Thoracic aorta (tissue), 2 donors: Measurements from ENCODE around the gene CARMIL1. TPM values are rescaled to one million over a fixed set of nuclear protein-coding genes. Genes with fewer than 3 reads are reported as not detected.

ENCODE experiments used
- ATAC-seq: fragments of 150-250 bp; one replicate; pipeline ENCODE4 v1.8.0; 2017; ENCODE audit warnings: low read depth; ENCODE audit not compliant: insufficient number of reproducible peaks, low FRiP score
- DNase-seq: peaks from one replicate; pipeline ENCODE4 v3.0.0-alpha.2; 2020; ENCODE audit warnings: low spot score
- H3K27ac ChIP-seq, 2 donors: fragments of 200-600 bp; sonication (generic); 1 replicate in 1 of 2; 2 replicates in 1 of 2; pipeline ENCODE4 v1.5.1; 2016; ENCODE audit warnings: mild to moderate bottlenecking in 2 of 2, moderate library complexity in 2 of 2
- H3K27me3 ChIP-seq: fragments of 200-600 bp; sonication (generic); replicated peaks from 2 replicates; pipeline ENCODE4 v1.6.0; 2016; ENCODE audit warnings: mild to moderate bottlenecking; ENCODE audit not compliant: insufficient read depth
- H3K36me3 ChIP-seq: fragments of 200-600 bp; sonication (generic); one replicate; pipeline ENCODE4 v1.5.1; 2016
- H3K4me1 ChIP-seq, 2 donors: fragments of 200-600 bp; sonication (generic); 1 replicate in 1 of 2; 2 replicates in 1 of 2; pipeline versions ENCODE4 v1.5.1 to v1.6.0; 2016; ENCODE audit warnings: low read depth in 2 of 2, mild to moderate bottlenecking in 1 of 2; ENCODE audit not compliant: control insufficient read depth in 1 of 2
- H3K4me3 ChIP-seq: fragments of 200-600 bp; sonication (generic); 2 replicates; pipeline ENCODE4 v1.5.1; 2016; ENCODE audit warnings: mild to moderate bottlenecking
- H3K9me3 ChIP-seq: fragments of 200-600 bp; sonication (generic); 2 replicates; pipeline ENCODE4 v1.5.1; 2016
- CTCF ChIP-seq: fragments of 200-600 bp; sonication (generic); IDR thresholded peaks from one replicate; pipeline ENCODE4 v1.5.1; 2019; ENCODE audit warnings: antibody characterized with exemption
- total RNA-seq, 2 donors: library from RNA; depleted of rRNA; stranded (reverse); fragments of >200 nt; gene quantifications; one replicate each; pipeline versions ENCODE4 v1.1.0 to v1.2.3, GENCODE V29; 2016

Gene CARMIL1
- total RNA-seq, 2 donors from 2014 or later = 60.4 to 63.0 TPM

GRCh38 chr6:25606151-25606550 is 327.0 kb downstream of the CARMIL1 start:
- H3K9me3 ChIP-seq = no peaks in the 10 kb centered on the region
- peaks cover 27% of the 10 kb centered on the region for H3K36me3 ChIP-seq
- no peaks in the 10 kb centered on the region for H3K27me3 ChIP-seq
- TF ChIP-seq CTCF = no peak
- H3K4me1 ChIP-seq = peaks cover 0 to 3% of the 10 kb centered on the region in 2 donors
- no peak overlapping the region for H3K4me3 ChIP-seq
- DNase-seq (no peak), ATAC-seq (no peak)
- no peak overlapping the region for H3K27ac ChIP-seq

GRCh38 chr6:25608558-25609174 is 329.5 kb downstream of the CARMIL1 start:
- no peak for ATAC-seq
- Histone ChIP-seq H3K4me1 (peaks cover 3 to 4% of the 10 kb centered on the region in 2 donors), H3K4me3 (no peak overlapping the region), H3K9me3 (no peaks in the 10 kb centered on the region), H3K27ac (no peak overlapping the region), H3K36me3 (peaks cover 27% of the 10 kb centered on the region), H3K27me3 (no peaks in the 10 kb centered on the region)
- no peak for DNase-seq
- no peak for TF ChIP-seq CTCF

- Histone ChIP-seq H3K4me1 (peaks cover 5 to 17% of the 10 kb centered on the region in 2 donors), H3K36me3 (peaks cover 15% of the 10 kb centered on the region), H3K4me3 (no peak overlapping the region), H3K27me3 (no peaks in the 10 kb centered on the region), H3K9me3 (no peaks in the 10 kb centered on the region), H3K27ac (no peak overlapping the region)
- no peak for DNase-seq
- ATAC-seq = no peak
- no peak for TF ChIP-seq CTCF
These were observed 333.5 kb downstream of the CARMIL1 start for GRCh38 chr6:25612666-25613065.

- DNase-seq (no peak), ATAC-seq (no peak)
- H3K27me3 ChIP-seq = no peaks in the 10 kb centered on the region
- H3K9me3 ChIP-seq = no peaks in the 10 kb centered on the region
- H3K4me3 ChIP-seq = no peak overlapping the region
- H3K4me1 ChIP-seq = peaks cover 5 to 17% of the 10 kb centered on the region in 2 donors
- TF ChIP-seq CTCF = no peak
- H3K36me3 ChIP-seq = peaks cover 12% of the 10 kb centered on the region
- no peak overlapping the region for H3K27ac ChIP-seq
These were observed 334.2 kb downstream of the CARMIL1 start for GRCh38 chr6:25613415-25613814.

- no peak for TF ChIP-seq CTCF
- peaks cover 8% of the 10 kb centered on the region for H3K36me3 ChIP-seq
- H3K27me3 ChIP-seq = no peaks in the 10 kb centered on the region
- no peak overlapping the region for H3K4me3 ChIP-seq
- H3K27ac ChIP-seq = no peak overlapping the region
- H3K4me1 ChIP-seq = peaks cover 5 to 17% of the 10 kb centered on the region in 2 donors
- no peak for DNase-seq
- no peaks in the 10 kb centered on the region for H3K9me3 ChIP-seq
- ATAC-seq = no peak
These were observed 334.9 kb downstream of the CARMIL1 start for GRCh38 chr6:25614052-25614451.
